Measurements from ENCODE around the gene AP3S1. TPM values are rescaled to one million over a fixed set of nuclear protein-coding genes. Genes with fewer than 3 reads are reported as not detected.

The AP3S1 gene
- total RNA-seq, 1 donor from 2014 or later, result 57.3 TPM

GRCh38 chr5:115932991-115933390, 91.3 kb downstream of the AP3S1 start:
- Histone ChIP-seq H3K36me3 (no peaks in the 10 kb centered on the region), H3K4me1 (no peaks in the 10 kb centered on the region), H3K4me3 (no peak overlapping the region), H3K27me3 (ENCODE audit: low read depth) (no peaks in the 10 kb centered on the region), H3K27ac (replicated peaks) (no peak overlapping the region), H3K9me3 (replicated peaks) (no peaks in the 10 kb centered on the region)
- no peak for DNase-seq
- TF ChIP-seq CTCF (IDR thresholded peaks at IDR 0.05; ENCODE audit: borderline replicate concordance), result no peak
- intact Hi-C loops (cut with micrococcal nuclease), result no loop called here

- intact Hi-C loops (cut with micrococcal nuclease), result no loop called here
- no peaks in the 10 kb centered on the region for H3K27me3 ChIP-seq (ENCODE audit: low read depth)
- no peaks in the 10 kb centered on the region for H3K36me3 ChIP-seq
- no peaks in the 10 kb centered on the region for H3K4me1 ChIP-seq
- no peaks in the 10 kb centered on the region for H3K9me3 ChIP-seq (replicated peaks)
- no peak overlapping the region for H3K4me3 ChIP-seq
- no peak for DNase-seq
- TF ChIP-seq CTCF (IDR thresholded peaks at IDR 0.05; ENCODE audit: borderline replicate concordance), result no peak
- no peak overlapping the region for H3K27ac ChIP-seq (replicated peaks)
Observed at GRCh38 chr5:115934388-115934974, 92.7 kb downstream of the AP3S1 start.

GRCh38 chr5:115936031-115936430, 94.3 kb downstream of the AP3S1 start:
- Histone ChIP-seq H3K36me3 (no peaks in the 10 kb centered on the region), H3K4me1 (no peaks in the 10 kb centered on the region), H3K4me3 (no peak overlapping the region), H3K9me3 (replicated peaks) (no peaks in the 10 kb centered on the region), H3K27me3 (ENCODE audit: low read depth) (no peaks in the 10 kb centered on the region), H3K27ac (replicated peaks) (no peak overlapping the region)
- no peak for TF ChIP-seq CTCF (IDR thresholded peaks at IDR 0.05; ENCODE audit: borderline replicate concordance)
- no peak for DNase-seq
- intact Hi-C loops (cut with micrococcal nuclease), result no loop called here

- Histone ChIP-seq H3K4me1 (no peaks in the 10 kb centered on the region), H3K27me3 (ENCODE audit: low read depth) (no peaks in the 10 kb centered on the region), H3K36me3 (no peaks in the 10 kb centered on the region), H3K9me3 (replicated peaks) (peaks cover 12% of the 10 kb centered on the region), H3K27ac (replicated peaks) (peak overlapping the region; percentile 32), H3K4me3 (no peak overlapping the region)
- no peak for TF ChIP-seq CTCF (IDR thresholded peaks at IDR 0.05; ENCODE audit: borderline replicate concordance)
- intact Hi-C loops (cut with micrococcal nuclease), result no loop called here
- no peak for DNase-seq
Observed at GRCh38 chr5:115939059-115939458, 97.3 kb downstream of the AP3S1 start.

GRCh38 chr5:115940080-115940810, 98.5 kb downstream of the AP3S1 start:
- no peak overlapping the region for H3K4me3 ChIP-seq
- no peak for TF ChIP-seq CTCF (IDR thresholded peaks at IDR 0.05; ENCODE audit: borderline replicate concordance)
- DNase-seq, result no peak
- no peaks in the 10 kb centered on the region for H3K27me3 ChIP-seq (ENCODE audit: low read depth)
- H3K9me3 ChIP-seq (replicated peaks), result peaks cover 12% of the 10 kb centered on the region
- intact Hi-C loops (cut with micrococcal nuclease), result no loop called here
- no peaks in the 10 kb centered on the region for H3K36me3 ChIP-seq
- H3K27ac ChIP-seq (replicated peaks), result peak overlapping the region; percentile 32
- no peaks in the 10 kb centered on the region for H3K4me1 ChIP-seq
